Karpas-422 (cell line): ENCODE data around the gene UBFD1. TPM values are rescaled to one million over a fixed set of nuclear protein-coding genes. Genes with fewer than 3 reads are reported as not detected.
"Not testable (repeated sequence)": the region's sequence is repeated elsewhere in the genome, so short reads cannot be mapped to it uniquely, and the experiment has no call there.

Experiments
- DNase-seq: peaks from one replicate; pipeline ENCODE4 v3.0.0-alpha.2; 2015
- H2AFZ ChIP-seq: fragments of 200-600 bp; sonication (generic); 2 replicates; pipeline ENCODE4 v1.6.1; 2014; ENCODE audit warnings: antibody characterized with exemption, low read length, mixed read lengths
- H3K27ac ChIP-seq: fragments of 200-600 bp; sonication (generic); 2 replicates; pipeline ENCODE4 v1.5.1; 2014; ENCODE audit warnings: mild to moderate bottlenecking, low read length, moderate library complexity
- H3K27me3 ChIP-seq: fragments of 200-600 bp; sonication (generic); 2 replicates; pipeline ENCODE4 v1.6.1; 2014; ENCODE audit warnings: low read length, mixed read lengths
- H3K36me3 ChIP-seq: fragments of 200-600 bp; sonication (generic); 2 replicates; pipeline ENCODE4 v1.6.1; 2014; ENCODE audit warnings: low read length, mixed read lengths; ENCODE audit not compliant: insufficient read depth
- H3K4me1 ChIP-seq: fragments of 200-600 bp; sonication (generic); 2 replicates; pipeline ENCODE4 v1.6.1; 2014; ENCODE audit warnings: mild to moderate bottlenecking, low read length, mixed read lengths
- H3K4me2 ChIP-seq: fragments of 200-600 bp; sonication (generic); 2 replicates; pipeline ENCODE4 v1.6.1; 2014; ENCODE audit warnings: low read length, low read depth, mild to moderate bottlenecking; ENCODE audit not compliant: poor library complexity, severe bottlenecking
- H3K4me3 ChIP-seq: fragments of 200-600 bp; sonication (generic); 2 replicates; pipeline ENCODE4 v1.5.1; 2014; ENCODE audit warnings: mild to moderate bottlenecking, antibody characterized with exemption, low read length, mixed read lengths
- H3K79me2 ChIP-seq: fragments of 200-600 bp; sonication (generic); 2 replicates; pipeline ENCODE4 v1.6.1; 2014; ENCODE audit warnings: mild to moderate bottlenecking, low read length, mixed read lengths
- H3K9ac ChIP-seq: fragments of 200-600 bp; sonication (generic); 2 replicates; pipeline ENCODE4 v1.6.0; 2014; ENCODE audit warnings: low read length
- H3K9me2 ChIP-seq: fragments of 200-600 bp; sonication (generic), shearing (Covaris generic); replicated peaks from 2 replicates; pipeline ENCODE4 v1.6.0; 2014; ENCODE audit warnings: mild to moderate bottlenecking, low read length, moderate library complexity; ENCODE audit not compliant: insufficient read depth
- H3K9me3 ChIP-seq: fragments of 300-700, 200-600 bp; sonication (generic); 2 replicates; pipeline ENCODE4 v1.6.1; 2014; ENCODE audit warnings: low read length, mixed read lengths
- H4K20me1 ChIP-seq: fragments of 200-600 bp; sonication (generic); 2 replicates; pipeline ENCODE4 v1.6.1; 2014; ENCODE audit warnings: mild to moderate bottlenecking, antibody characterized with exemption, low read length, low read depth; ENCODE audit not compliant: insufficient read depth
- total RNA-seq: library from RNA; depleted of rRNA; stranded (reverse); fragments of >200 nt; shearing (Covaris generic); gene quantifications from 2 replicates; pipeline ENCODE4 v1.2.3, GENCODE V29; 2014; ENCODE audit warnings: low replicate concordance

UBFD1 gene
- total RNA-seq, 1 experiment from 2014 or later = 43.1 TPM

DNA sequence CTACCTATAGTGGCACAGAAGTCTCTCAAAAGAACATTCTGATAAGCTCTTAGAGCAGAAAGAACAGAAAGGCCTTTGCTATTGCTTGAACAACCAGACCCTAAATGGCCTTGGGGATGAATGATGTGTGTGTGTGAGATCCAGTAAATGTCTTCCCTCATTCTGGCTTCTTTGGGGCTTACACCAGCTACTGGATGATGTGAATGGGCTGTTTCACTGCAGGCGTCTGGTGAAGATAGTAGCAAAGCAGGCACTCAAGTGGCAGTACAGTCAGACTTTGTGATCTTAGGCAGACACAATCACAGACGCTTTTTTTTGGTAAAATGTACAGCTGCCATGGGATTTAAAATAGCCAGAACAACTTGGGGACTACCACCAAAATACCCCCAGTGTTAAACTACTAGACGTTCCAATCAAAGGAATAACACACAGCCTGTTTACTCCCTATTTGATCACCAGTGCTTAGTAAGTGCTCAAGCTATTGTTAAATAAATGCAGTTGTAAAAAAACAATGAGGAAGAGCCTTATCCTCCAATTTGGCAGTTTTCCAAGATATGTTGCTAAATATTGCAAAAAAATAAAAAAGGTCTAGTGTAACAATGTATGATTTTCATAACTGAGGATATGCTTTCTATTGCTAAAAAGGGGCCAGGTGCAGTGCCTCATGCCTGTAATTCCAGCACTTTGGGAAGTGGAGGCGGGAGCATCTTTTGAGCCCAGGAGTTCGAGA, 20.7 kb downstream of the UBFD1 start:
- Histone ChIP-seq H3K36me3 (peaks cover 11% of the 10 kb centered on the region; the same call in 1 of the 2 replicates), H3K9me3 (no peaks in the 10 kb centered on the region), H3K4me2 (no peak overlapping the region), H3K9me2 (no peaks in the 10 kb centered on the region), H4K20me1 (no peaks in the 10 kb centered on the region), H3K27ac (no peak overlapping the region), H2AFZ (no peak overlapping the region), H3K4me1 (no peaks in the 10 kb centered on the region), H3K79me2 (no peaks in the 10 kb centered on the region), H3K4me3 (no peak overlapping the region), H3K27me3 (no peaks in the 10 kb centered on the region), H3K9ac (no peak overlapping the region)
- DNase-seq = no peak

DNA sequence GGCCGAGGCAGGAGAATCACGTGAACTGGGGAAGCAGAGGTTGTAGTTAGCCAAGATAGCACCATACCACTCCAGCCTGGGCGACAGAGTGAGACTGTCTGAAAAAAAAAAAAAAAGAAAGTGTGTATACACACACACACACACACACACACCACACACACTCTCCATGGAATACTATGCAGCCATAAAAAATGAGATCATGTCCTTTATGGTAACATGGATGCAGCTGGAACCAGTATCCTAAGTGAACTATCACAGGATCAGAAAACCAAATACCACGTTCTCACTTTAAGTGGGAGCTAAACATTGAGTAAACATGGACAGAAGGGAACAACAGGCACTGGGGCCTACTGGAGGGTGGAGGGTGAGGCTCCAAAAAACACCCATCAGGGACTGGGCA, 21.8 kb downstream of the UBFD1 start:
- DNase-seq = no peak
- Histone ChIP-seq H3K9me3 (no peaks in the 10 kb centered on the region), H3K36me3 (peaks cover 13% of the 10 kb centered on the region; the same call in 1 of the 2 replicates), H3K4me2 (no peak overlapping the region), H3K9ac (no peak overlapping the region), H3K27ac (no peak overlapping the region), H4K20me1 (no peaks in the 10 kb centered on the region), H2AFZ (no peak overlapping the region), H3K27me3 (no peaks in the 10 kb centered on the region), H3K4me1 (no peaks in the 10 kb centered on the region), H3K9me2 (no peaks in the 10 kb centered on the region), H3K79me2 (no peaks in the 10 kb centered on the region), H3K4me3 (no peak overlapping the region)

DNA sequence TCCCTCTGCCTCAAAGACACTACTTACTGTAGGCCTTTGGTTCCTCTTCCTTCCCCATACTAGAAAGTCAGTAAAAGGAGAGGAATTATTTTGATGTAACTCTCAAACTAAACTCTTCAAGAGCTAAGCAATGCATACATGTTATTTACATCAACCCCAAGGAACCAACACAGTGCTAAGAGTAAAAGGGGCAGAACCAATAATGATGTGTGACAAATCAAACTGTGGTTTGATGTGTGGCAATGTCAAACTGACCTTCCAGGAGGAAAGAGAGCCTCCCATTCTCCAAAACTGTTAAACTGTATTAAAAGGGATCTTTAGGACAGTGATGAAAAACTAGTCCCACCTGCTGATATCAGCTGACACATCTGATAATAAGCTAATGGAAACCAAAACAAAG, 22.9 kb downstream of the UBFD1 start:
- Histone ChIP-seq H3K4me1 (no peaks in the 10 kb centered on the region), H3K79me2 (no peaks in the 10 kb centered on the region), H3K9me3 (no peaks in the 10 kb centered on the region), H3K9me2 (no peaks in the 10 kb centered on the region), H4K20me1 (peaks cover 5% of the 10 kb centered on the region; the same call in 1 of the 2 replicates), H3K36me3 (peaks cover 23% of the 10 kb centered on the region; the same call in 1 of the 2 replicates), H3K9ac (no peak overlapping the region), H2AFZ (no peak overlapping the region), H3K27ac (no peak overlapping the region), H3K4me3 (no peak overlapping the region), H3K27me3 (no peaks in the 10 kb centered on the region), H3K4me2 (no peak overlapping the region)
- no peak for DNase-seq

DNA sequence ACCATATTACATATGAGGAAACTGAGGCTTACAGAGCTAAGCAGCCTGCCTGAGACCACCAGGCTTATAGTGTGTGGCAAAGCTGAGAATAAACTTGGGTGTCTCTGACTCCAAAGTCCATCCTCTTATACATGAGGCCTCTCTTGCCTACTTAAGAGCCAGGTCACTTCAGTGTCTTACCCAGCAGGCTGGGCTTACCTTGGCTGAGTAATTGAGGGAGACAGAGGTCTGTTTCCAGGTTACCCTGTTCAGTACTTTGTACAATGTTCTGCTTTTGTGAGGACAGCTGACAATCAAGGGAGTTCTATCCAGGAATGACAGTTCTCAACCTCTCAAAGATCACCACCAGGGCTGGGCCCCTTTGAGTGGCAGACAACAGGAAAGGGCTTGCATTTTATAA, 24.2 kb downstream of the UBFD1 start:
- H2AFZ ChIP-seq = no peak overlapping the region
- no peak overlapping the region for H3K4me3 ChIP-seq
- H3K4me2 ChIP-seq = no peak overlapping the region
- no peaks in the 10 kb centered on the region for H3K27me3 ChIP-seq
- H3K36me3 ChIP-seq = peaks cover 23% of the 10 kb centered on the region; the same call in 1 of the 2 replicates
- no peak overlapping the region for H3K27ac ChIP-seq
- H3K9ac ChIP-seq = no peak overlapping the region
- H3K4me1 ChIP-seq = no peaks in the 10 kb centered on the region
- H3K9me3 ChIP-seq = no peaks in the 10 kb centered on the region
- H3K9me2 ChIP-seq = no peaks in the 10 kb centered on the region
- no peak for DNase-seq
- H3K79me2 ChIP-seq = 0 out of 2 replicates have a peak, but pooled peaks cover 3% of the 10 kb centered on the region
- H4K20me1 ChIP-seq = peaks cover 8% of the 10 kb centered on the region; the same call in 1 of the 2 replicates

DNA sequence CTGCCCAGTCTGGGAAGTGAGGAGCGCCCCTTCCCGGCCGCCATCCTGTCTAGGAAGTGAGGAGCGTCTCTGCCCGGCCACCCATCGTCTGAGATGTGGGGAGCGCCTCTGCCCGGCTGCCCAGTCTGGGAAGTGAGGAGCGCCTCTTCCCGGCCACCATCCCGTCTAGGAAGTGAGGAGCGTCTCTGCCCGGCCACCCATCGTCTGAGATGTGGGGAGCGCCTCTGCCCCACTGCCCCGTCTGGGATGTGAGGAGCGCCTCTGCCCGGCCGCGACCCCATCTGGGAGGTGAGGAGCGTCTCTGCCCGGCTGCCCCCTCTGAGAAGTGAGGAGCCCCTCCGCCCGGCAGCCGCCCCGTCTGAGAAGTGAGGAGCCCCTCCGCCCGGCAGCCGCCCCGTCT, 25.7 kb downstream of the UBFD1 start:
- Histone ChIP-seq H3K36me3 (peaks cover 23% of the 10 kb centered on the region; the same call in 1 of the 2 replicates), H3K79me2 (peaks cover 16% of the 10 kb centered on the region)
- not testable (repeated sequence) for H2AFZ ChIP-seq

DNA sequence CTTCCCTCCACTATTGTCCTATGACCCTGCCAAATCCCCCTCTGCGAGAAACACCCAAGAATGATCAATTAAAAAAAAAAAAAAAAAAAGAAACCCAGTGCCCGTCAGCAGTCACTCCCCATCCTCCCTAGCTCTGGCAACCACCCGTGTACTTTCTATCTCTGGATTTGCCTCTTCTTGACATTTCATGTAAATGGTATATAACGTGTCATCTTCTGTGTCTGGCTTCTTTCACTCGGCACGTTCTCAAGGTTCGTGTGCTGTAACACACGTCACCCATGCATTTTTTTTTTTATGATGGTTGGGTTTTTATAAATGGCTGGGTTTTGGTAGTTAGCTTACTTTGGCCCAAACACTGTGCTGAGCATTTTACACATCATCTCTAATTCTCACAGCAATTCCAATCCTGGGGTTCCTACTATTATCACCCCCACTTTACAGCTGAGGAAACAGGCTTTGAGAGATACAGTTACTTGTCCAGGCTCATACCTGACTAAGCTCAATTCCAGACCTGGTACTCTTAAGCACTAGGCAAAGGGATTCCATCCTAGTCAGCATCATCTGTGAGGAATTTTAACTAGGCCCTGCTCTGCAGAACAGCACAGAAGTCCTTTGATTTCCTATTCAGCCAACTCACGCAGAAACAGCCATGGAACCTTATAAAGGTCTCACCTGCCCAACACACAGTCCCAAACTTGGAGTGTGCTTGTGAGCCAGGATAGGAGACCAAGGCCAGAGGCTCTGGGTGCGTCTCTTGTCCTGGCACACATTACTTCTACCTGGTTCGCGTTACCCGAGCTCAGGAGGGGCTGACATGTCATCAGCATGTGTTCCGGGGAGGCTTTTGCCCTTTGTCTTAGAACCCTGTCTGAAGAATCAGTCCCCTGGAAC, 26.9 kb downstream of the UBFD1 start:
- H3K9me2 ChIP-seq = no peaks in the 10 kb centered on the region
- peaks cover 20% of the 10 kb centered on the region for H4K20me1 ChIP-seq
- H2AFZ ChIP-seq = no peak overlapping the region
- no peak for DNase-seq
- no peaks in the 10 kb centered on the region for H3K9me3 ChIP-seq
- no peaks in the 10 kb centered on the region for H3K27me3 ChIP-seq
- no peak overlapping the region for H3K27ac ChIP-seq
- H3K4me1 ChIP-seq = no peaks in the 10 kb centered on the region
- no peak overlapping the region for H3K9ac ChIP-seq
- peaks cover 26% of the 10 kb centered on the region; the same call in 1 of the 2 replicates for H3K36me3 ChIP-seq
- H3K4me3 ChIP-seq = no peak overlapping the region
- H3K4me2 ChIP-seq = no peak overlapping the region
- peaks cover 28% of the 10 kb centered on the region for H3K79me2 ChIP-seq

More for the DNA sequence above, 25.7 kb downstream of the UBFD1 start:
- not testable (repeated sequence) for H3K9ac ChIP-seq, H3K4me2 ChIP-seq, H3K27ac ChIP-seq, H3K27me3 ChIP-seq, DNase-seq, H3K4me3 ChIP-seq, H3K9me3 ChIP-seq, H3K4me1 ChIP-seq, H3K9me2 ChIP-seq
- H4K20me1 ChIP-seq = peaks cover 15% of the 10 kb centered on the region

DNA sequence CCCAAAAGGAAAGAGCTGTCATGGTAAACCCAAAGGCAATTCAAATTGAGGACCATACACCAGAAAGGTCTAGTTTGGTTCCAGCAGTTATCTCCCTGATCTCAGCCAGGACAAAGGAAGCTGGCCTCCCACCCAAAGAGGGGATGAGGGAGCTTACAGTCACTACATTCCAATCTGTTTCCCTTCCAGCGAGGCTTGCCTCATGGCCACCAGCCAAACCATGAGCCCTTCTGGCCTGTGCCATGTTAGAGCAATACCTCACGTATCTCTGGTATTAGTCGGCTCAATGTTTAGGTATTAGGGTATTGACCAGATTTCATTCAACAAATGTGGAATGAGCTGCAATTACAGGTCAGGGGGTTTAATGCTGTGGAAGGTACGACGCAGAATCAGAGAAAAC, 30.2 kb downstream of the UBFD1 start:
- no peak for DNase-seq
- Histone ChIP-seq H3K9me2 (no peaks in the 10 kb centered on the region), H3K4me1 (no peaks in the 10 kb centered on the region), H3K27ac (no peak overlapping the region), H2AFZ (no peak overlapping the region), H3K79me2 (peaks cover 61% of the 10 kb centered on the region), H3K4me3 (no peak overlapping the region), H3K36me3 (peaks cover 46% of the 10 kb centered on the region; the same call in 1 of the 2 replicates), H3K9ac (no peak overlapping the region), H3K27me3 (no peaks in the 10 kb centered on the region), H3K9me3 (no peaks in the 10 kb centered on the region), H3K4me2 (no peak overlapping the region), H4K20me1 (peaks cover 47% of the 10 kb centered on the region)

DNA sequence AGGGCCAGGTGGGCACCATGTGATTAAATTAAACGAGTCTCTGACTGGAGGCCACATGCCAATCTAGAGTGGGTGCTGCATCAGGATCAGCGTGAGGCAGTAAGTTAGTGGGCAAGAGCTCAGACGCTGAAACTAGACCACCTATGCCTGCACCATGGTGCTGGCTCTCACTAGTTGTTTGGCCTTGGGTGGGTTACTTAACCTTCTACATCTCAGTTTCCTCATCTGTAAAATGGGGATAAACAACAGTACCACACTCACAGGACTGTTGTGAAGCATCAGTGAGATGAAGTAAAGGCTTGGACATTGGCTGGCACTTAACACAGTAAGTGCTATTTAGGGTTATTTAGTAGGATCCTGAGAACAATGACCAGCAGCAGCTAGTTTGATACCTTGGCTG, 32.7 kb downstream of the UBFD1 start:
- Histone ChIP-seq H3K4me1 (peaks cover 11% of the 10 kb centered on the region), H3K27me3 (no peaks in the 10 kb centered on the region)

More for the DNA sequence above, 32.7 kb downstream of the UBFD1 start:
- H3K9me3 ChIP-seq = no peaks in the 10 kb centered on the region
- no peaks in the 10 kb centered on the region for H3K9me2 ChIP-seq
- H3K4me2 ChIP-seq = no peak overlapping the region
- no peak overlapping the region for H2AFZ ChIP-seq
- H3K27ac ChIP-seq = no peak overlapping the region
- H3K79me2 ChIP-seq = peaks cover 83% of the 10 kb centered on the region
- no peak for DNase-seq
- H4K20me1 ChIP-seq = peaks cover 63% of the 10 kb centered on the region
- H3K4me3 ChIP-seq = no peak overlapping the region
- no peak overlapping the region for H3K9ac ChIP-seq
- peaks cover 41% of the 10 kb centered on the region; the same call in 1 of the 2 replicates for H3K36me3 ChIP-seq
